HG02840 (cell line): ENCODE results near the gene TMEM131.

Source experiments
- ATAC-seq: cut with Tn5 transposase; IDR thresholded peaks from one replicate; pipeline ENCODE4 v1.9.1; 2021; ENCODE audit warnings: mild to moderate bottlenecking, moderate library complexity, moderate number of reproducible peaks; ENCODE audit not compliant: unreplicated experiment, low FRiP score

TMEM131 gene

DNA sequence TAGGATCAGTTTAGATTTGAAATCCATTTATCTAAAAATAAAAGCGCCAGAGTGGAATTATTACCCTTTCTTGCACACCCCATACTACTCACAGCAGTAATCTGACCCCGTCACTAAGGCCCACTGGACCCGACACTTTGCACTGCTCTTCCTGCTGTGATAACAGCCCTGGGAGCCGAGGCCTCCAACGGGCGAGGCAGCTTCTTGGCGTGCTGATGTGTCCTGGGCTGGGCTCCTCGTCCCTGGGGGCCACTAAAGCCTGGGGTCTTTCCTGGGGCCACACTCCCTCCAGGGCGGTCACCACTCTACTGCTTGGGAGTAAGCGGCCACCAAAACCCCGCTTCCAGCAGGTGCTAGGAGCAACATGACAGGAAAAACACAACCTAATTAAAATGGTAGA lies 220.7 kb downstream of the TMEM131 start:
- ATAC-seq: no peak

- ATAC-seq: no peak
These were observed 221.3 kb downstream of the TMEM131 start for GRCh38 chr2:97774425-97774824.

- ATAC-seq: no peak
These were observed 225.3 kb downstream of the TMEM131 start for GRCh38 chr2:97770445-97770844.

DNA sequence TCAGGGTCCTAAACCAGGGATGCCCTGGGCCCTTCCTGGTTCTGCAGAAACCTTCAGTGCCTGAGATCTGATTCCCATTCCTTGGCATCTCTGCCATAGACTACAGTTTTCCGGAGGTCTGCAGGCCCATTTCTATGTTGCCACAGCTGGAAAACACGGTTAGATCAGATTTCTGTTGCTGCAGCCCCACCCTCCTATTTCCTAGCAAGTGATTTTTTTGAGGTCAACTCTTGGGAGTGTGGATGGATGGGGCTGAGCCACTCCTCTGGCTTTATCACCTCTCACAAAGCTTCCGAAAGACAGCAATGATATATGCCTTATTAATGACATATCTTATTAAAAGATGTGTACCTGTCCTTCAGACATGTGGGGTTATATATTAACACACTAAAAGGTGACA lies 226.0 kb downstream of the TMEM131 start:
- no peak for ATAC-seq

GRCh38 chr2:97769308-97769707 lies 226.4 kb downstream of the TMEM131 start:
- no peak for ATAC-seq

- no peak for ATAC-seq
These were observed 229.2 kb downstream of the TMEM131 start for GRCh38 chr2:97766567-97766966.

DNA sequence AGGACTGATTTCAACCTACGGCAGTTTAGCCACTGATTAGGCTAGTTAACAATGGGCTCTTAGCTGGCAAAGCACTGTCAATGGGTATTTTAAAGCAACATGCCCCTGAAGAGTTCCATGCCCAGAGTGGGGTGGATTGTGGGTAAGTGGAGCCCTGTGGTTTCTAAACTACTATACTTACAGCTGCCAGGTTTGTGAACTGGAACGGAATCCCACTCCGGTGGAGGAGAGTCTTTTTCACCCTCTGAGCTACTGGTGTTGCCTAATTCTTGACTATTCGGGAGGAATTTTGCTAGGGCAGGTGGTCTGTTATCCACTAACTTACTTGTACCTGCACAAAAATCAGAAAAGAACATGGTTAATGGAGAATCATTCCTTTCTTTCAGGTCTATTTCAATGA lies 229.8 kb downstream of the TMEM131 start:
- no peak for ATAC-seq

DNA sequence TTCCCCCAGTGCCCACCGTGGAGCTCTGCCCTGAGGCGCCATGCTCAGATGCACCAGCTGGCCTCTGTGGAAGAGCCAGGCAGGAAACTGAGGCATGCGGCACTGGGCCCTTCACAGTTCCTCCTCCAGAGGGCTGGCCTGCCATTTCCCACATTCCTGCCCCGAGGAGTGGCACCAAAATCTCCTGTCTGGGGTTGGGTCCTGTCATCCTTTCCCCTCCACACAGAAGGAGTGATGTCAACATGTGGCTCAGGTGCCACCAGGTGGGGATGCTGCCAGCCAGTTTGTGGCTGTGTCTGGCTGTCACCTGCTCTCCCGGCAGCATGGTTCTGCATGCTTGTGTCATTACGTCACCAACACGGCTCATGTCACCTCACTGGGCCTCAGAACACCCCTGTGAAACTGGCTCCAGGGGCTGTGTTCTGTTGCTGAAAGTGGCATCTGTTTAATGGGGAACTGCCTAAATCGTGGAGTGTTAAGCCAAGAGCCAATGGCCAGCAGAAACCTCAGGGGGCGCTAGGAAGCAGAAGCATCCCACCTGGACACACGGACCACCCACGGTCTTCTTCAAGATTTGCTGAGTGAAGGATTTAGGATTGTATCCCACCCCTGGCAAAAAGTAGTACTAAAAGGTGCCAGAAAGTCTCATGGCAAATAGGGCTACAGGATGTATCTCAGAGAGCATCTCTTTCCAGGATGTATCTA lies 231.0 kb downstream of the TMEM131 start:
- no peak for ATAC-seq

GRCh38 chr2:97763176-97763845 lies 232.4 kb downstream of the TMEM131 start:
- no peak for ATAC-seq

- no peak for ATAC-seq
These were observed 234.6 kb downstream of the TMEM131 start for GRCh38 chr2:97761192-97761591.

DNA sequence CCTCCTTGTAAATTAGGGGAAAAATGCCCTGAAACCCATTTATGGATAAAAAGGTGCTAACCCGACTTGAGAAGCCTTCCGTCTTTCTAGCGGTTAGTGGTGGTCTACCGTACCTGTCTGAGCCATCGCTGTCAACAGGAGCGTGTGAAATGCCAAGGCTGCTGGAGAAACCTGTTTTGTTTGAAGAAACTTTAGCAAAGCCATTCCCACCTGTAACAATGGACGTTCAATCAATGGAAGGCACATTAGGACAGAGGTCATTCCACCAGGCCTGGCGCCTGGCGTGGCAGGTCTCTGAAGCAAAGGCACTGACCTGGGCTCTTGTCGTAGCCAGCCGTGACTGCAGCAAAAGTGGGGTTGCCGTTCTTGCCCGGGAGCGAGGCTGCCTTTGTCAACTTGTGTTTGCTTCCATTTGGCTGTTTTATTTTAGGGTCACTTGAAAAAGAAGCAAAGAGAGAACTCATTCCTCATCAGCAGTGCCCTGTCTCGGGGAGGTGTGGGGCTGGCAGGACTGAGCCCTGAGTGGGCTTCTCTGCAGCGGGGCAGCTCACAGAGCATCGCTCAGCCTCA lies 235.2 kb downstream of the TMEM131 start:
- ATAC-seq: no peak

- ATAC-seq: no peak
These were observed 235.9 kb downstream of the TMEM131 start for GRCh38 chr2:97759727-97760407.

- no peak for ATAC-seq
These were observed 237.5 kb downstream of the TMEM131 start for GRCh38 chr2:97758131-97758705.

GRCh38 chr2:97757062-97757461 lies 238.7 kb downstream of the TMEM131 start:
- ATAC-seq: no peak

DNA sequence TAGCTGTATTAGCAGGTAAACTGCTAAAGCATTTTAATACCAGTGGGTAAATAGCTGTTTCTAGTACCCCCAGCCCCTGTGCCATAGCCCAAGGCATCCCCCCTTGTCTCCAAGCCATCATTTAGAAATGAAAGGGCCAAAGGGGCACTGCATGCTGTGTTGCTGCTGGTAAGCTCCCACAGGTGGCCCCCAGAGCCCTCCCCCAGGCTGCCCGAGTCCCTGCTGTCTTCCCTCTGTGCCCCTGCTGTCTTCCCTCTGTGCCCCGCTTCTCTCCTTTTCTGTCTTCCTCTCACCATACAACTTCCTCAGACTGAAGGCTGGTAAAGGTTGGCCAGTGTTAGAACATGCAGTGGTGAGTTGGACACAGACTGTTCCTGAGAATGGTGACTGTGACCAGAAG lies 240.3 kb downstream of the TMEM131 start:
- no peak for ATAC-seq

DNA sequence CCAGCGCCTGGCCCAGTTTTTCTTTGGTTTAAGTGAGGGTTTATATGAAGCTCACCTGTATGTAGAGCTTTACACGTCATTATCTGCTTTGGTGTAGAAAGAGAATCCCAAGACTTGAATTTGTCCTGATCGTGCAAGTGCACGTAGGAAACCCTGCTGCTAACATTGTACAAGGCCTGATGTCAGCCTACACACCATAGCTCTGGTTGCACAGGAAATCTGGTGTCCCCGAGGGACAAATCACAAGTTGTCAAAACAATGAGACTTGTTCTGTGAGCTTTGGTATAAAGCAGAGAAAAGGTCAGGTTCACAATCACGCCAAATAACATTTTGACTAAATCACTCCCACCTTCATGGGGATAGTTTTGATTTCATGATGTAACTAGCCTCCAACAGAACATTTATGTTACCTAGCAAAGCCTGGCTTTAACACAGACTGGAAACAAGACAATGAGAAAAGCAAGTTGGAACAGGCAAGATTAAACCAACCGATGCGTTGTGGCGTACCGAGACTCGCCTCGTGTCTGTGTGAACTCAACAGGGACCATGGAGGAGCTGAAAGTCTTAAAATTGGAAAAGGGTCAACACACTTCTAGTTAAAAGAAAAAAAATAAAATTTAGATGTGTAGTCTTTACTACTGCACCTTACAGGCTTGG lies 240.9 kb downstream of the TMEM131 start:
- ATAC-seq: no peak

DNA sequence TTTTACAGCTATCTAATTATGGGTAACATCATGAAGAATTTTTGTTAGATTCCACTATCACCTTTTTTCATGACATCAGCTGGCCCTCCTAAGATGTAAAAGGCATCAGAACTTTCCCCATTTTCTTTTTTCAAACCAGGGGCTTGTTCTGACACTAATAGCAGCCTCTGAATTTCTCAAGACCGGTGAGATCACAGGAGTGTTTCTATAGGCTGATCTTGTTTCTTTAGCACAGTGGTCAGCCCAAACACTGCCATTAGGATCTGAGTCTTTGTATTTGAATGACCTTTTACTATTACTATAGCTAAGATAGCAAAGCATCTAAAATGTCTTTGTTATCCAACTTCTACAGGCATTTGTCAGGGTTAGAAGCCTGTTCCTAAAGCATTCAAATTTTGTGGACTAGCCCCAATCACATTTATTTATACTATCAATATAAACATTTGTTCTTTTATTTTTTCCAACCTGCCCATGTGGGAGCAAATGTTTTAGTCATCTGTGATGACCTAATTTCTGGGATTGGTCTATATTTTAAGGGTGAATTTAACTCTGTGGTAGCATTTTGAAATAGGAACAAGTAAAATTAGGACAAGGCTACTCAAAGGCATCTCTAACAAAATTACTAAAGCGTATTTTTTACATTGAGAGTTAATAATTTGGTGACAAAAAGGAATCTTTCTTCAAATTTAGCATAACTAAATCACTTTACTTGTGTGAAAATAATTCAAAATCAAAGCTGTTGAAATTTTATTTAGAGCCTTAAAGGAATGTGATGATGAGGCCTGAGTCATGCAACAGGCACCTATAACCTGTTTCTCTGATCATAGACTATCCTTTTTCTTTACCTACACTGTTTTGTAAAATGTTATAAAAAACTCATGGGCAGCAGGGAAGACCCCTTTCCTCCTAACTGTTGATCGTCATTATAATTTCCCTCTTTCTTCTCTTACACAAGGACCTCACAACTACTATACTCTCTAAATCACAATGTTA lies 243.1 kb downstream of the TMEM131 start:
- ATAC-seq: no peak

DNA sequence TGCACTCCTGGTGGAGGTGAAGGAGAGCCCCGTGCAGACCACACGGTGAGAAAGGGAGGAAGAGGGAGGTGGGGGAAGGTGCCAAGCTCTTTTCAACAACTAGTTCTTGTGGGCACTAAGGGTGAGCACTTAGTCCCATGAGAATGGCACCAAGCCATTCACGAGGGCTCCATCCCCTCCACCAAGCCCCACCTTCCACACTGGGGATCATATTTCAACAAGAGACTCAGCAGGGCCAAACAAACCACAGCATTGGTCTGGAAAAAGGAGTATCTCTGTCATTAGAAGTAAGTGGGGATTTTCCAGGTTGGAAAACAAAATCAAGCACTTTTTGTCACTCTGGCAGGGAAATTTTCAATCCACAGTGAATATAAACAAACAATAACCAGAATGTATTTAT lies 244.0 kb downstream of the TMEM131 start:
- ATAC-seq: no peak

DNA sequence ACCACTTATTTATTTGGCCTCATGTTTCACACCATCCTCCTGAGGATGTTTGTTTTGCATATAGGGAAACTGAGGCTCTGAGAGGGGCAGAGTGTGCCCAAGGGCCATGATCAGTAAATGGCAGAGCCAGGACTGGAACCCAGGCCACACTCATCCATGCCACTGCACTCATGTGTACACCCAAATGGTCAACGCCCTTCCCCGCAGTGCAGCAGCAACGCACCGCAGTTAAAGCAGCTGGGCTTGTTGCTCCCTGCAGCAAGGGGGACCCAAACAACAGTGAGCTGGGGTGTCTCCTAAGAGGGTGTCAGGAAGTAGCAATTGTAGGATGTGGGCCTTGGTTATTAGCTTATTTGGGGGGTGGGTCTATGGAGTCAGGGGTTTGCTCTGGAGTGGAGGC lies 245.7 kb downstream of the TMEM131 start:
- ATAC-seq: no peak
